Stimulated activated CD4-positive, alpha-beta T cell treated with anti-CD3 and anti-CD28 coated beads, Interleukin-15, amount 100 ng/mL, for 24 hours (primary cell): ENCODE data around the gene HEPACAM.
"Not testable (repeated sequence)": the region's sequence is repeated elsewhere in the genome, so short reads cannot be mapped to it uniquely, and the experiment has no call there.

Source experiments
- DNase-seq: peaks from one replicate; pipeline ENCODE4 v3.0.0-alpha.2; 2020

The HEPACAM gene, protein sequence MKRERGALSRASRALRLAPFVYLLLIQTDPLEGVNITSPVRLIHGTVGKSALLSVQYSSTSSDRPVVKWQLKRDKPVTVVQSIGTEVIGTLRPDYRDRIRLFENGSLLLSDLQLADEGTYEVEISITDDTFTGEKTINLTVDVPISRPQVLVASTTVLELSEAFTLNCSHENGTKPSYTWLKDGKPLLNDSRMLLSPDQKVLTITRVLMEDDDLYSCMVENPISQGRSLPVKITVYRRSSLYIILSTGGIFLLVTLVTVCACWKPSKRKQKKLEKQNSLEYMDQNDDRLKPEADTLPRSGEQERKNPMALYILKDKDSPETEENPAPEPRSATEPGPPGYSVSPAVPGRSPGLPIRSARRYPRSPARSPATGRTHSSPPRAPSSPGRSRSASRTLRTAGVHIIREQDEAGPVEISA

DNA sequence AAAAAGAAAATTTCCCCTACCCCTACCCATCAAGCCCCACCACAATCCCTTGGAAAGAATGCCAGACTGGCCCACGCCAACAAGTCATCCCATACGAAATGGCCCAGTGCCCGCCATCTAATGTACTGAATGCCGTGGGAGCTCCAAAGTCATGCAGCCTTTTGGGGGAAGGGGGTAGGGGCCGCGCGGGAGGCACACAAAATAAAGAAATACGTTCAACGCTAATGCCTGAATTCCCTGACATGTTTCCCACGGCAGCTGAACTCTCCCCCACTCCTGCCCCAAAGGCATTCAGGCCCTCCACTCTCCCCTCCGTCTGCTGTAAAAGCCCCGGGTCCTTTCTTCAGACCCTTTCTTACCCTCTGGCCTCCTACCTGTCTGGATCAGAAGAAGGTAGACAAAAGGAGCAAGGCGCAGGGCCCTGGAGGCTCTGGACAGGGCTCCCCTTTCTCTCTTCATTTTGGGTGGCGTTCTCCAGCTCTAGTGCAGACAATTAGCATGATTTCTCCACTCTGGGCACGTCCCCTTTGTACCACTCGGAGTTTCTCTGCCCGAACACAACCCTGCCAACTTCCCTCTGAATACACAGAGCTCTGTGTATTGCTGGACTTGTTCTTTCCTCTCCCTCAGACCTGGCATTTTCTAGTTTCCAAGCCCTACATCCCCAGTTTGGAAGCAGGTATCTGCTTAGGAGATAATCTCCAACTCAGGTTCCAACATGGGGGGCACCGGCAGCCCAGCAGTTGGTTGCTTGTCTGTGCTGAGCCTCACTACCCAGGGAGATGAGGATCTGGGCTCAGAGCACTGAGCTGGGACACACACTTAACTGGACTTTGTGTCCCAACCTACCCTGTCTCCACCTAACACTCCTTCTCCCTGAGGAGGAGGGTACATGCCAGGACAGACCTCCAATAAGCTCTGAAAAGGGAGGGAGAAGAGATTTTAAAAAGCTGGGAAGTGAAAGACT is at the start of gene HEPACAM:
HEPACAM (minus strand) TSS at position 500 of the 967 bp plus-strand sequence; CDS start at position 459, 41 bp downstream.
- no peak for DNase-seq

DNA sequence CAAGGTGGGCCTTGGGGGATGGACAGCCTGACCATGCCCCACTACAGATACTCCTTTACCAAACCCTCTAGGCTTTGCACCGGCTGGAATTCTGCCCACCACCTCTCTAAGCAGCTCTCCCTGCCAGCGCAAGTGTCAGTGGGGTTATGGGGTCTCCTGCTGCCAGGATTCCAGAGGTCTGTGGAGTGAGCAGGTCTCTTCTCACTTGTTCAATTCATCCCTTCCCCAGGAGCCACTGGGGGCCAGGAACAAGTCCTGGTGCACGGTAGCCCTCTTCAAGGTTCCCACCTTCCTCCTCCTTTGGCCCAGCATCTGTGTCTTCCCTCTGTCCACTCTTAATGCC is 48.6 kb upstream of the HEPACAM start:
- no peak for DNase-seq

DNA sequence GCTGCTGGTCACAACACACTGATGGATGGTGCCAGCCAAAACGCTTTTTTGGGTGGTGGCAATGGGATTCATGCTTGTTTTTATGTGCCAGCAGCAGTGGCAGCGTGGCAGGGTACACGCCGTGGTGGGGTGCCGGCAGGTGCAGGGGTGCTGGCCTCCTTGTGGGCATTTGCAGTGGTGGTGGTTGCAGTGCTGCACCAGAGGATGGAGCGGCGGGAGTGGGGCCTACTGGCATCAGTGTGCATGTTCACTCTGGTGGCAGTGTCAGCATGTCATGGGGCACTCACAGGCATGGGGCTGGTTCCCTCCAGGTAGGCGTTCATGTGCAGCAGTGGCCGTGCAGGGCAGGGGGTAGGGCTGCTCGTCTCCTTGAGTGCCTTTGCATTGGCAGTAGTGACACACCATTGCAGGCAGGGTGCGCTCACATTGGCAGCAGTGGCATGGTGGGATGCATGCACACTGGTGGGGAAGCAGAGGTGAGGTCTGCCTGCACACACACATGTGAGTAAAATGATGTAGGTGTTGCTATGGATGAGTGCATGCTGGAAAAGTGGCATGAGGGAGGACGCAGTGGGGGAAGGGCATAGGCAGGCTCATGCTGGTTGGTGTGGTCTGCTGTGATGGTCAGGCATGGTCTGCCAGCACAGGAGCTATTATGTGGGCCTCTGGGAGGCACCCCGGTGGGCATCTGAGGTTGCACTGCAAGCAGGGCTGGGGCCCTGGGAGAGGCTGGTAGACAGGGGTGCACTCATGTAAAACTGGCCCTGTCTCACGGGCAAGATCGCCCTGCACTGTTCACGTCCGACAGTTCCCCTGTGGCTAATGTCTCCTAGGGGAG is 48.0 kb upstream of the HEPACAM start:
- DNase-seq = no peak

DNA sequence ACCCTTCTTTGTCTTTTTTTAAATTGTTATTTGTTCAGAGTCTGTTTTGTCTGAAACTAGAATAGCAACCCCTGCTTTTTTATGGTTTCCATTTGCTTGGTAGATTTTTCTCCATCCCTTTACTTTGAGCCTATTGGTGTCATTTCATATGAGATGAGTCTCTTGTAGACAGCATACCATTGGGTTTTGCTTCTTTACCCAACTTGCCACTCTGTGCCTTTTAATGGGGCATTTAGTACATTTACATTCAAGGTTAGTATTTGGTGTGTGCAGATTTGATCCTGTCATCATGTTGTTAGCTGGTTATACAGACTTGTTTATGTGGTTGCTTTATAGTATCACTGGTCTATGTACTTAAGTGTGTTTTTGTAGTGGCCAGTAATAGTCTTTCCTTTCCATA is 46.2 kb upstream of the HEPACAM start:
- DNase-seq = no peak

DNA sequence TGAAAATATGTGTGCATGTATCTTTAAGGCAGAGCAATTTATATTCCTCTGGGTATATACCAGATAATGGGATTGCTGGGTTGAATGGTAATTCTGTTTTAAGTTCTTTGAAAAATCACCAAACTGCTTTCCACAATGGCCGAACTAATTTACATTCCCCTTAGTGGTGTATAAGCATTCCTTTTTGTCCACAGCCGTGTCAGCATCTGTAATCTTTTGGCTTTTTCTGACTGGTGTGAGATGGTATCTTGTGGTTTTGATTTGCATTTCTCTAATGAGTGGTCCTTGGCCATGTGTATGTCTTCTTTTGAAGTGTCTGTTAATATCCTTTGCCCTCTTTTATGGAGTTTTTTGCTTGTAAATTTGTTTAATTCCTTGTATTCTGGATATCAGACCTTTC is 42.5 kb upstream of the HEPACAM start:
- DNase-seq = no peak

DNA sequence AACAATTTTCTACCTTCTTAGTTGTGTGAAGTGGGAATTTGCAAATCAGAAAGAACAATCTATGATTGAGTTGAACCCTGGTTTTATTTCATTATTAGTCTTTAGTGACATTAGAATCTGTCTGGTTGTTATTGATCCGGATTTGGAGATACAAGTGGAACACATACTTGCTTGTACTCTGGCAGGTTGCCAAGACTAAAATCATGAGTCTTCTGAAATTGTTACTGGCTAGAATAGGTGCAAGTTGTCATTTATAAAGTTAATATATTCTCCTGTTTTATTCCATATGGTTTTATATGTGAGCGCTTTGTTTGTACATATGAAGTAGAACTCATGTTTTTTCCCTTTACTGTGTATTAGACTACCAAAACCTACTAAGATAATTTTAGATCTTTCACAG is 41.2 kb upstream of the HEPACAM start:
- DNase-seq = no peak

DNA sequence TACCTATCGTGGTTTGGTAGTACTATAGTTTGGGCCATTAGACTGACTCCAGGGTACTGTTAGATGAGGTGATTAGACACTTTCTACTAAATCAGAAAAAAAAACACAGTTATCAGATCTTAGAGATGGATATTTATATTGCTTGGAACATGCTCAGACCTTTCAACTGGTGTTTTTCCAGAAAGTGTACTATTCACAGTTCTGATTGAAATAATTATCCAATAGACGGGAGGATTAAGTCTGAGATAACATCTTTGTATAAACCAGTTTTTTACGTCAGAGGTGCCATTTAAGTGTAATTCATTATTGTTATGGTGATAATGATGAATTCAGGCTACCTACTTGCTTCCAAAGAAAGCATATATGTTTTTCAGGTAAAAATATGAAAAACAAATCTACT is 40.7 kb upstream of the HEPACAM start:
- DNase-seq = no peak

DNA sequence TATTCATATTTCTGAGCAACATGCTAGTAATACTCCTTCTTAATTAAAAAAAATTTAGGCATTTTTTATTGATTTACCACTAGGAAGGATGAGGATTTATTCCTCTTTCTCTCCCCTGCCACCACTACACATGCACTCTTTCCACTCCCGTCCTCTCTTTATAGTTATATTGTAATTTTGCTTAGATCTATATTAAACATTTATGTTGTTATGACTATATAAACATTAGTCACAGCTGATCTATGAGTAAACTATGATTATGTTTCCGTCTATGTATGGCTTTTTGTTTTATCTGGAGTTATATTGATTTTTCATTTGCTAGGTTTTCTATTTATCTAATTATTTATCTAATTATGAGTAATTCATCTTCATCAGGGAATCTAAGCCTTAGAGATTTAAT is 36.0 kb upstream of the HEPACAM start:
- no peak for DNase-seq

DNA sequence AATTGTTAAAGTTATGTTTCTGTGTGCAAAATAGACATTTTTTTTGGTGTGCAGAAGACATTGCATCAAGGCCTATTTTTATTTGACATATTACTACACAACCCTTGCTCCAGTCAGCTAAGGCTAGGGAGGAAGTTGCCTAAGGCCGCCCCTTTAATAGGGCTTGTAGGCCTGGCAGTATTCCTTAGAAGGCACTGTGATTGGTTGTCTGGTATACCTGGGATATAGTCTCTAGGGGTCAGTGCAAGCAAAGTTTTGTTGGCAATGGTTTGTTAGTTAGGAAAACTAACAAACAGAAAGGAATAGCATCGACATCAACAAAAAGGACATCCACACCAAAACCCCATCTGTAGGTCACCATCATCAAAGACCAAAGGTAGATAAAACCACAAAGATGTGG is 35.1 kb upstream of the HEPACAM start:
- DNase-seq = no peak

DNA sequence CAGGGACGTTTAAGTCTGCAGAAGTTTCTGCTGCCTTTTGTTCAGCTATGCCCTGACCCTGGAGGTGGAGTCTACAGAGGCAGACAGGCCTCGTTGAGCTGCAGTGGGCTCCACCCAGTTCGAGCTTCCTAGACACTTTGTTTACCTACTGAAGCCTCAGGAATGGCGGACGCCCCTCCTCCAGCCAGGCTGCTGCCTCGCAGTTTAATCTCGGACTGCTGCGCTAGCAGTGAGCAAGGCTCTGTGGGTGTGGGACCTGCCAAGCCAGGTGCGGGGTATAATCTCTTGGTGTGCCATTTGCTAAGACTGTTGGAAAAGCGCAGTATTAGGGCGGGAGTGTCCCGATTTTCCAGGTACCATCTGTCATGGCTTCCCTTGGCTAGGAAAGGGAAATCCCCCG is 32.4 kb upstream of the HEPACAM start:
- not testable (repeated sequence) for DNase-seq

DNA sequence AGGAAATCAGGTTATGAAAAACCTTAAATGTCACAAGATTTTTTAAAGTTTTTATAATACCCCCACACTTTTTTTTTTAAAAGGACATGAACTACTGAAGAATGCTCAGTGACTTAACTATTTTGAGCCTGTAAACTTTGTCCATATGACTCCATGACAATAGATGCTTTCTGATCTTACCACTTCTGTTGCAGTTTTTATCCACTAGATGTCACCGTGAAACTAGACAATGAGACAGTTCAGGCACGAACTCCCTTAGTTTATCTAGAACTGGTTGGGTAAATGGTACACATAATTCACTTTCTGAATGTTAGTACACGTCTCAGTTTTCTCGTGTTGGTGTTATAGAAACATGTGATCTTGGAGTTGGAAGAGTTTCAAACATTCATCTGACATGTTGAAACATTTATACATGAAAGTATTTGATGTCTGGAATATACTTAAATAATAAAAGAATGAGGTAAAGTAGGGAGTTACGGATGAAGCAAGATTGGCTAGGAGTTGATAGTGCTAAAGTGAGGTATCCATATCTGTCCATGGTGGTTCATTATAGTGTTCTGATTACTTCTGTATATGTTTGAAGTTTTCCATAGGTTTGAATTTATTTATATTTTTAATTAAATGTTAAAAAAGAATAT is 26.2 kb upstream of the HEPACAM start:
- no peak for DNase-seq

DNA sequence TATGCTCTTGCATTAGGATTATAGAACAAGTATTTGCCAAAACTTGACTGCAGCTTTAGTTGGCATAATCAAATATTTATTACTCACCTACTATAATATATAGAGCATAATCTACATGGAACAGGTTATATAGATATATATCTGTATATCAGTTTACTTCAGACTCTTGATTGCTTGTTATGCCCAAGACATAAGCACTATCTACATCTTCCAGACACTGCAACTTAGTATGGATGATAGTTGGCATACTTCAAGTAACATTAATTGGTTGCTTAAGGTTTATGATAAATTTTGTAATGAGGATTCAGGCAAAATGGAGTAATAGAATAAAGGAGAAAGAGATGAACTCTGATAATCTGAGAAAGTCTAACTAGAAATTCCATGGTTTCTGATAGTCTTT is 19.2 kb upstream of the HEPACAM start:
- no peak for DNase-seq

DNA sequence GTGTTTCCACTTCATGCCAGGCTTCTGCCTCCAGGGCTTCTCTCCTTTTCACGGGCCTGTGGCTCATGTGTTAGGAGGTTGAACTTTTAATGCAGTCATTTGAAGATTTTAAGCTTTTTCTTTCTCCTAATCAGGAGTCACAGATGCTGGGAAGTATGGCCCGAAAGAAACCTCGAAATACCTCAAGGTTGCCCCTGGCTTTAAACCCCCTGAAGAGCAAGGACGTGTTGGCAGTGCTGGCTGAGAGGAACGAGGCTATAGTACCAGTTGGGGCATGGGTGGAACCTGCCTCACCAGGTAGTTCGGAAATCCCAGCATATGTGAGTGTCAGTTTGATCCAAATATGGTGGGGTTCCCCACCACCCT is 18.7 kb upstream of the HEPACAM start:
- DNase-seq = no peak

DNA sequence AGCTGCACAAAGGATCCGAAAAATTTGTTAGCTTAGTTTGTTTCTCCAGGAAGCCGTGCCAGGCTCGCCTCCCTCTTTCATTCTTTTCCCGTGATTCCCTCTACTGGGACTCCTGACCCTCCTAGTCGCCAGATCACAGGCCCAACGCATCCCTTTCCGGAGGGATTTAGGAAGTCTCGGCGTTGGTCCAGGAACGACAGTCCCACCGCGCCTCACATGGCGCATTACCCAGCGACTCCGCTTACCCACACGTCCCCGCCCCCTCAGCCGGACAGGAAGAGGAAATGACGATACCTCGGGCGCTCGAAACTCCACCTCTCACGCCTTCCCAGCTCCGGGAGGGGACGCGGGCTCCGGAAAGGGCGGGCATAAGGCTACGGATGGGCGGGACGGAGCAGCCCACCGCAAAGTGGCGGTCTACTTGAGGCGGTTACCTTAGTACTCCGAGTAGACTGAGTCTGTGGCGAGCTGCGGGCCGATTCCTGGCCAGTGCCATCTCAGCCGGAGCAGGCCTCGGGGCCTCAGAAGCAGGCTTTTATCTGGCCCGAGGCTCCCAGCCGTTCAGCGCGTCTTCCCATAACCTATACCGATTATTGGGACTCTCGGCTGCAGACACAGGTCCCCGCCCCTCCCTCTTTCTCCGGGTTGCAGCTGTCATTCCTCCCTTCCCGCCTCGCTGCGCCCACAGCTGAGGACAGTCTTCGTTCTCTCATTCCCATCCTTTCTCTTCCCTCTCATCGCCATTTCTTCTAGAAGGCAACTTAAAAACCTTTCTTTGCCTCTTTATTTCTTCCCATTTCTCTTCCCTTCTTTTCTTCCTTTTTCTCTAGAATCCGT is 18.1 kb upstream of the HEPACAM start, which contains the start of gene CCDC15:
CCDC15 (plus strand) TSS at position 450 of the 837 bp plus-strand sequence. CDS start 531 bp downstream, outside the sequence.
- DNase-seq = peak; percentile 98

DNA sequence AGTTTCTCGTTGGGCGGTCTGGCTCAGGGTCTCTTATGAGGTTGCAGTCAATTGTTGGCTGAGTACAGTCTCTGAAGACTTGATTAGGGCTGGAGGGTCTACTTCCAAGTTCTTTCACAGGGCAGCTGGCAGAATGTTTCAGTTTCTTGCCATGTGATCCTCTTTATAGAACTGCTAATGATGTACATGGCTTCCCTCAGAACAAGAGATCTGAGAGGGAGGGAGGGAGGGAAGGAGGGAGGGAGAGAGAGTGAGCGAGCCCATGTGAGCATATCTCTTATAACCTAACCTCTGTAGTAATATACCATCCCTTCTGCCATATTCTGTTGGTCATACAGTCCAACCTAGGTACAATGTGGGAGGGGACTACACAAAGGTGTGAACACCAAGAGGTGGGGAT is 15.5 kb upstream of the HEPACAM start:
- no peak for DNase-seq

DNA sequence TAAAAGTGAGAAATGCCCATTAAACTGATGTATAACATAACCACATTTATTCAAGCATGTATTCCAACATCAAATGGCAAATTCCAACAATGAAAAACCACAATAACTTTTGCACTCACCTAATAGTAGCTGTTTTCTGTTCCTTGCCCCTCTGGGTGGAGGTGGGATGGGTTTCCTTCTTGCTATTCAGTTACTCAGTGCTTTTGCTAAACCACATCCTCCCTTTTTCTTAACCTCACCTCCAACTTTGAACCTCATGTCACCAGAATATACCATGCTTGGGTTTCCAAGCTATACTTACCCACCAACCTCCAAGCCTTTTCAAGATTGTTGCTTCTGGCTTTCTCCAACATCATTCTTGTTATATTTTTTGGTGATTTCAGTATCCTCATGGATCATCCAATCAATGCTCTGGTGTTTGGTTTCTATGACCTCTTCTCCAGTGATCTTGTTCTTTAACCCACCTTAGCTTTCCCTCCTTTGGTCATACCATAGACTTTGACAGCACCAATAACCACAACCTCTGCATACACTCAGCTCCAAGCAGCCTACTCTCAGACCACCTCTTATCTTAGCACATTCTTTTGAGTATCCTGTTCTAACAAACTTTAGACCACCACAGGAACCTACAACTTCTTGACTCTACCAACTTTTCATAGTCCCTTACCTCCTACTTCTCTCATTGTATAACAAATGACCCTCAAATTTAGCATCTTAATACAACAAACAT is 14.9 kb upstream of the HEPACAM start:
- no peak for DNase-seq

DNA sequence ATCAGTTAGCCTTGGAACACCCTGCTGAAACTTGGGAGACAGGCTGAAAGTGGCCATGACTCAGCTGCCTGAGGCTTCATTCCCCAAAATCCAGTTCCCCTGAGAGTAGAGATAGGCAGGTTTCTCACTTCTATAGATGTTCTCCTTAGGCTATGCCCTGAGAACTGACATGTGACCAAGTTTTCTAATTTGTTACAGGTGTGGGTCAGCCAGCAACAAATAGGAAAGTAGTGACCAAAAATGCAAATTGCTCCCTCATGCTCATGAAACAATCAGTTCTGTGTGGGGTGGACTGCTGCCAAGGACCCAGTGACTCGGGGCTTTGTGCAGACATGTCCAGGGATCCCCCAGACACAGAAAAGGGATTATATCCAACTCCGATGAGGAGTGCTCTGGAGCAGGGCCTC is 10.9 kb upstream of the HEPACAM start:
- no peak for DNase-seq

DNA sequence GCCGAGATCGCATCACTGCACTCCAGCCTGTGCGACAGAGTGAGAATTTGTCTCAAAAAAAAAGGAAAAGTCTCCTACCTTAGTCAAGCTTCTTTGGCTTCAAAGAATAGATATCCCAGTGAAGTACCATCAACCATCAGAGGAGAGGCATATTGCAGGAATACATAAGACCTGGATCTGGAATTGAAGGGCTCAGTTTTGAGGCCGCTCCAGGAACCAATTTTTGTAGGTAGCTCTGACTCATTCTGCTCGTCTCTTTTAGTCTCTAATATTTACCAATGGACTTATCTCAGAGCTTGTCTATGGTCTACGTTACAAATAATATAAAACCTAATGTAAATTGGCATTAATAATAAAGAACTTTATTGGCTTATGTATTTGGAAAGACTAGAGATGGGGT is 10.0 kb upstream of the HEPACAM start:
- DNase-seq = no peak

DNA sequence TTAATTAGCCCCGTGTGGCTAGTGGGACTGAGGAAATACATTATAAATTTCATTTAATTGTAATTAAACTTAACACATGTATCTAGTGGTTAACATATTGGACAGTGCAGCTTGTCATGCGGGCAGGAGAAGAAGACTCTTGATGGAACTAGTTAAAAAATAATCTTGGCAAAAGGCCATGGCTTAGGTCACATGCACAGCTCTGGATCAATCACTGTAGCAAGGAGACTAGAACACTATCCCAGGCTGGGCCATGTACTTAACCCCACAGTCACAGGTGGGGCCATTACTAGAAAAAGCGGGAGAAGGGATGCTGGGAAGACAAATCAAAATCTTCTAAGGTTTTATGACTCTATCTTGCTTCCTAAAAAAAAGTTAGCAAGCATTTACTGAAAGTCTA is 8.7 kb upstream of the HEPACAM start:
- DNase-seq = no peak

DNA sequence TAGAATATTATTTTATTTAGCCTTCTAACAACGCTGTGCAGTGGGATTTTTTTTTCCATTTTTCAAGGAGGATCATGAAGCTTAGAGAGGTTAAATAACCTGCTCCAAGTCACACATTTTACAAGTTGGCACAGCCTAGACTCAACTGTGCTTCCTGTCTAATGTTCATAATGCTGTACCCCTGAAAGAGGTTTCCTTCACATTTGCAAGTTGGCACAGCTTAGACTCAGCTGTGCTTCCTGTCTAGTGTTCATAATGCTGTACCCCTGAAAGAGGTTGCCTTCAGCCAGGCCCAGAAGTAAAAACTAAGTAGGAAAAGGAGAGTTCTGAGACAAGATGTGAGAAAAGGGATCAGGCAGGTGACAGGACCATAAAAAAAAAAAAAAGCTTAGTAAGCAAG is 7.9 kb upstream of the HEPACAM start:
- no peak for DNase-seq

DNA sequence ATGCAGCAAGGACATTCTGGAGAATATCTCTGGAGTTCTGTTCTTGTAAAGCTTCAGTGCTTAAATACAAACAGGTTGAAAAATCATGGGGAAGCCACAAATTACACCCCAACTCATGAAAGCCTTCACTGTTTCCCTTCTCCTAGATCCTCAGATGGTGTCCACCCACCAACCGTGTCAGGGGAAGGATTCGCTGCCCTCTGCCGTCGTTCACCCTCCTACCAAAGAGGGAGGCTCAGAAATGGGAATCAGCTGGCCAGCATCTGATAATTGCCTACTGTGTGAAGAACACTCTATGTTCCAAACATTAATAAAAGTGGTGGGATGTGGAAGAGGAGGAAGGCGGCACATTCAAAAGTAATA is 7.4 kb upstream of the HEPACAM start:
- no peak for DNase-seq
